Prostate gland (tissue), 2 donors: ENCODE results near the gene UGT2A1.

Source experiments
- CTCF ChIP-seq, 4 experiments: fragments of 200-600 bp in 2 of 4; fragments of 450-650 bp in 2 of 4; sonication (generic) in 2 of 4; IDR thresholded peaks; 1 replicate in 3 of 4; 2 replicates in 1 of 4; pipeline ENCODE4 v1.5.1; 2016 to 2019; ENCODE audit warnings: antibody characterized with exemption in 4 of 4, mild to moderate bottlenecking in 2 of 4, moderate library complexity in 2 of 4
- POLR2A ChIP-seq: fragments of 450-650 bp; IDR thresholded peaks from one replicate; pipeline ENCODE4 v1.6.1; 2016; ENCODE audit warnings: antibody characterized with exemption, mild to moderate bottlenecking

GRCh38 chr4:69697536-69698242 lies 44.6 kb upstream of the UGT2A1 start:
- TF ChIP-seq CTCF (IDR thresholded peaks at IDR 0.05) (no peak), POLR2A (no peak)
